Neural progenitor cell (in vitro differentiated cells): ENCODE data around the gene NPIPA7.
"Not testable (repeated sequence)": the region's sequence is repeated elsewhere in the genome, so short reads cannot be mapped to it uniquely, and the experiment has no call there.

Source experiments
- EZH2 ChIP-seq: fragments of 200-600 bp; sonication (generic); IDR thresholded peaks from 2 replicates; pipeline ENCODE4 v1.6.1; 2017; ENCODE audit warnings: antibody characterized with exemption, mild to moderate bottlenecking, moderate library complexity
- EZH2phosphoT487 ChIP-seq: fragments of 200-600 bp; sonication (generic); IDR thresholded peaks from 2 replicates; pipeline ENCODE4 v1.6.1; 2017; ENCODE audit warnings: antibody characterized with exemption
- TF ChIP-seq, protein P1 (sequence below): fragments of 200-600 bp; sonication (generic); IDR thresholded peaks from 2 replicates; pipeline ENCODE4 v1.5.1; 2017; ENCODE audit warnings: antibody characterized with exemption, mild to moderate bottlenecking

DNA sequence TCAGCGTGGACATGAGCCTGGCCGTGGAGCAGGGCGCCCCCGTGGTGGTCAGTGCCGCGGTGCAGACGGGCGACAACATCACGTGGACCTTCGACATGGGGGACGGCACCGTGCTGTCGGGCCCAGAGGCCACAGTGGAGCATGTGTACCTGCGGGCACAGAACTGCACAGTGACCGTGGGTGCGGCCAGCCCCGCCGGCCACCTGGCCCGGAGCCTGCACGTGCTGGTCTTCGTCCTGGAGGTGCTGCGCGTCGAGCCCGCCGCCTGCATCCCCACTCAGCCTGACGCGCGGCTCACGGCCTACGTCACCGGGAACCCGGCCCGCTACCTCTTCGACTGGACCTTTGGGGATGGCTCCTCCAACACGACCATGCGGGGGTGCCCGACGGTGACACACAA is 14.8 kb upstream of the NPIPA7 start:
- TF ChIP-seq, protein P1, sequence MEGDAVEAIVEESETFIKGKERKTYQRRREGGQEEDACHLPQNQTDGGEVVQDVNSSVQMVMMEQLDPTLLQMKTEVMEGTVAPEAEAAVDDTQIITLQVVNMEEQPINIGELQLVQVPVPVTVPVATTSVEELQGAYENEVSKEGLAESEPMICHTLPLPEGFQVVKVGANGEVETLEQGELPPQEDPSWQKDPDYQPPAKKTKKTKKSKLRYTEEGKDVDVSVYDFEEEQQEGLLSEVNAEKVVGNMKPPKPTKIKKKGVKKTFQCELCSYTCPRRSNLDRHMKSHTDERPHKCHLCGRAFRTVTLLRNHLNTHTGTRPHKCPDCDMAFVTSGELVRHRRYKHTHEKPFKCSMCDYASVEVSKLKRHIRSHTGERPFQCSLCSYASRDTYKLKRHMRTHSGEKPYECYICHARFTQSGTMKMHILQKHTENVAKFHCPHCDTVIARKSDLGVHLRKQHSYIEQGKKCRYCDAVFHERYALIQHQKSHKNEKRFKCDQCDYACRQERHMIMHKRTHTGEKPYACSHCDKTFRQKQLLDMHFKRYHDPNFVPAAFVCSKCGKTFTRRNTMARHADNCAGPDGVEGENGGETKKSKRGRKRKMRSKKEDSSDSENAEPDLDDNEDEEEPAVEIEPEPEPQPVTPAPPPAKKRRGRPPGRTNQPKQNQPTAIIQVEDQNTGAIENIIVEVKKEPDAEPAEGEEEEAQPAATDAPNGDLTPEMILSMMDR, result not testable (repeated sequence)
- TF ChIP-seq EZH2, EZH2phosphoT487: not testable (repeated sequence)
